Calu3 (cell line): ENCODE measurements around the gene DDX56. TPM values are rescaled to one million over a fixed set of nuclear protein-coding genes. Genes with fewer than 3 reads are reported as not detected.

Experiments used
- BruUV-seq: library from RNA; stranded (reverse); fragments of 400-500 nt; replicated peaks from 2 replicates; lab custom pipeline; 2021; lab: Mats Ljungman, UMichigan
- CTCF ChIA-PET: fragments of 300-600 bp; sonication (Branson Sonifier 250); formaldehyde crosslinking; loops from one replicate; lab custom pipeline; 2022; ENCODE audit warnings: antibody characterized with exemption; lab: Charles Lee
- DNase-seq: peaks from one replicate; pipeline ENCODE4 v3.0.0; 2022
- H3K27ac Mint-ChIP-seq: one replicate; pipeline ENCODE4 v1.8.0; 2022; ENCODE audit warnings: mixed read lengths; ENCODE audit not compliant: unreplicated experiment
- H3K27me3 Mint-ChIP-seq: one replicate; pipeline ENCODE4 v1.8.0; 2022; ENCODE audit warnings: mixed read lengths; ENCODE audit not compliant: unreplicated experiment
- H3K36me3 Mint-ChIP-seq: one replicate; pipeline ENCODE4 v1.8.0; 2022; ENCODE audit warnings: mild to moderate bottlenecking, moderate library complexity, mixed read lengths; ENCODE audit not compliant: insufficient read depth, unreplicated experiment
- H3K4me1 Mint-ChIP-seq: one replicate; pipeline ENCODE4 v1.8.0; 2022; ENCODE audit warnings: mild to moderate bottlenecking, low read depth, mixed read lengths; ENCODE audit not compliant: unreplicated experiment
- H3K4me3 Mint-ChIP-seq: one replicate; pipeline ENCODE4 v1.8.0; 2022; ENCODE audit warnings: mild to moderate bottlenecking, low read depth, moderate library complexity, mixed read lengths; ENCODE audit not compliant: unreplicated experiment
- H3K9me3 Mint-ChIP-seq: one replicate; pipeline ENCODE4 v1.8.0; 2022; ENCODE audit warnings: low read depth, mixed read lengths; ENCODE audit not compliant: unreplicated experiment
- CTCF ChIP-seq: fragments of 200-600 bp; IDR thresholded peaks from one replicate; pipeline ENCODE4 v1.8.0; 2022; ENCODE audit warnings: antibody characterized with exemption; ENCODE audit not compliant: unreplicated experiment
- intact Hi-C: fragments of 100-400 bp; cut with micrococcal nuclease; formaldehyde crosslinking; loops from one replicate; pipeline ENCODE4 v1.10.0; 2022; ENCODE audit not compliant: unreplicated experiment
- total RNA-seq: library from RNA; stranded (reverse); gene quantifications from 2 replicates; pipeline ENCODE4 v1.2.3, GENCODE V29; 2022

Gene DDX56
- total RNA-seq, 1 experiment from 2014 or later = 157 TPM

GRCh38 chr7:44517175-44517574 lies 56.5 kb downstream of the DDX56 start:
- H3K4me3 Mint-ChIP-seq = no peak overlapping the region
- H3K27ac Mint-ChIP-seq = no peak overlapping the region
- H3K36me3 Mint-ChIP-seq = peaks cover 23% of the 10 kb centered on the region
- H3K27me3 Mint-ChIP-seq = no peaks in the 10 kb centered on the region
- no peak for TF ChIP-seq CTCF
- intact Hi-C loops = no loop called here
- CTCF ChIA-PET = no interaction called here
- peaks cover 1% of the 10 kb centered on the region for H3K4me1 Mint-ChIP-seq
- no TSS peak for BruUV-seq
- DNase-seq = no peak
- no peaks in the 10 kb centered on the region for H3K9me3 Mint-ChIP-seq

Other genes with a start within 250 kb of the DDX56 start
- gene CAMK2B, start 248.3 kb downstream of the DDX56 start, total RNA-seq = 0.12 TPM in 1 of 2 replicates, not detected in the other
- gene NUDCD3, start 83.2 kb downstream of the DDX56 start, total RNA-seq = 176 and 202 TPM in 2 replicates
- gene NPC1L1, start 32.6 kb downstream of the DDX56 start, total RNA-seq = 45.0 and 46.0 TPM in 2 replicates
- gene TMED4, start 8.3 kb upstream of the DDX56 start, total RNA-seq = 115 and 128 TPM in 2 replicates
- 100 and 105 TPM in 2 replicates for gene OGDH, start 32.7 kb upstream of the DDX56 start, total RNA-seq
- 260 and 269 TPM in 2 replicates for gene ZMIZ2, start 174.9 kb upstream of the DDX56 start, total RNA-seq
- 2,685 and 3,069 TPM in 2 replicates for gene PPIA, start 222.8 kb upstream of the DDX56 start, total RNA-seq